K562 (cell line): ENCODE measurements around the gene RNF31. TPM values are rescaled to one million over a fixed set of nuclear protein-coding genes. Genes with fewer than 3 reads are reported as not detected.

Source experiments
- ETV1 ChIP-seq: fragments of 450-650 bp; conservative IDR thresholded peaks from 2 replicates; pipeline ENCODE4 v1.6.1; 2016; ENCODE audit warnings: missing genetic modification characterization, control low read depth, low read depth, missing compliant biosample characterization
- ETV5 ChIP-seq: sonication (generic); formaldehyde crosslinking; IDR thresholded peaks from 2 replicates; pipeline ENCODE4 v1.4.0; 2020; ENCODE audit warnings: low read depth, mild to moderate bottlenecking, missing genetic modification reagents
- ETV6 ChIP-seq, 3 experiments: fragments of 150-350 bp in 1 of 3; sonication (generic) in 1 of 3; formaldehyde crosslinking in 1 of 3; IDR thresholded peaks; 2 replicates each; pipeline versions ENCODE4 v1.6.1 to v1.8.0; 2014 to 2022; ENCODE audit warnings: borderline replicate concordance in 2 of 3, low read depth in 2 of 3, antibody characterized with exemption in 1 of 3, low read length in 1 of 3, mild to moderate bottlenecking in 1 of 3, missing genetic modification reagents in 1 of 3
- GABPA ChIP-seq: fragments of 200-800 bp; sonication (Bioruptor generic); conservative IDR thresholded peaks from 2 replicates; pipeline ENCODE4 v1.6.1; 2016; ENCODE audit warnings: low read depth, missing genetic modification characterization, missing compliant biosample characterization
- HDAC3 ChIP-seq: fragments of 450-650 bp; IDR thresholded peaks from 2 replicates; pipeline ENCODE4 v1.6.1; 2018; ENCODE audit warnings: borderline replicate concordance, mild to moderate bottlenecking, moderate library complexity; ENCODE audit not compliant: partially characterized antibody
- HSF4 ChIP-seq: fragments of 250-450 bp; sonication (Bioruptor Pico); IDR thresholded peaks from 2 replicates; pipeline ENCODE4 v2.1.2; 2022; ENCODE audit warnings: mild to moderate bottlenecking, moderate library complexity, borderline replicate concordance
- IFI16 ChIP-seq: fragments of 250-450 bp; sonication (Bioruptor Pico); IDR thresholded peaks from 2 replicates; pipeline ENCODE4 v2.1.2; 2022; ENCODE audit warnings: mild to moderate bottlenecking, inconsistent platforms
- KLF13 ChIP-seq: fragments of 450-650 bp; IDR thresholded peaks from 2 replicates; pipeline ENCODE4 v1.6.1; 2016; ENCODE audit warnings: missing genetic modification characterization, low read depth, mild to moderate bottlenecking, missing compliant biosample characterization, moderate library complexity, borderline replicate concordance
- MTF1 ChIP-seq: fragments of 250-450 bp; sonication (Bioruptor Pico); IDR thresholded peaks from 2 replicates; pipeline ENCODE4 v1.9.0; 2021; ENCODE audit warnings: moderate library complexity, mild to moderate bottlenecking, inconsistent platforms, borderline replicate concordance
- MYC ChIP-seq, 2 experiments: fragments of 250-450 bp in 1 of 2; sonication (Bioruptor Pico) in 1 of 2; IDR thresholded peaks; 2 replicates each; pipeline versions ENCODE4 v1.5.1 to v1.6.1; 2012 to 2021; ENCODE audit warnings: low read depth in 2 of 2, borderline replicate concordance in 1 of 2, improper control_type of control experiment in 1 of 2, low read length in 1 of 2, mild to moderate bottlenecking in 1 of 2, moderate library complexity in 1 of 2
- NR4A1 ChIP-seq, 2 experiments: fragments of 250-450 bp in 1 of 2; fragments of 450-650 bp in 1 of 2; sonication (Bioruptor Pico) in 1 of 2; IDR thresholded peaks; 2 replicates each; pipeline versions ENCODE4 v1.4.0 to v1.6.1; 2016 to 2020; ENCODE audit warnings: mild to moderate bottlenecking in 2 of 2, missing compliant biosample characterization in 1 of 2, missing genetic modification characterization in 1 of 2, moderate library complexity in 1 of 2
- RUNX1 ChIP-seq: sonication (generic); IDR thresholded peaks from 2 replicates; pipeline ENCODE4 v1.6.1; 2016; ENCODE audit warnings: antibody characterized with exemption, low read depth
- SNRNP70 ChIP-seq: fragments of 200-400 bp; formaldehyde crosslinking; optimal IDR thresholded peaks from 2 replicates; pipeline ENCODE3; 2017; ENCODE audit warnings: low read depth, low read length
- ZKSCAN1 ChIP-seq: fragments of 150-350 bp; IDR thresholded peaks from 2 replicates; pipeline ENCODE4 v1.6.1; 2016; ENCODE audit warnings: low read depth, low read length
- ZNF143 ChIP-seq: sonication (generic); formaldehyde crosslinking; IDR thresholded peaks from 2 replicates; pipeline ENCODE4 v1.9.0; 2022; ENCODE audit warnings: mild to moderate bottlenecking, missing genetic modification reagents
- ZNF398 ChIP-seq: fragments of 250-450 bp; sonication (Bioruptor Pico); IDR thresholded peaks from 2 replicates; pipeline ENCODE4 v1.8.0; 2021; ENCODE audit warnings: moderate library complexity, mild to moderate bottlenecking, inconsistent platforms
- polyA plus RNA-seq, 8 experiments: library from polyadenylated mRNA; depleted of rRNA in 4 of 8; stranded (reverse) in 5 of 8; unstranded in 3 of 8; fragments of >200 nt; fragmentation: Nextera tagmentation in 2 of 8; fragmentation: Illumina TruSeq in 1 of 8; extraction: Ambion mirVana in 2 of 8; extraction: Trizol in 1 of 8; gene quantifications; 2 replicates each; pipeline versions ENCODE4 v1.2.1 to v1.2.3, GENCODE V29; 2011 to 2014; ENCODE audit warnings: inconsistent platforms in 1 of 8, missing spikeins in 1 of 8
- total RNA-seq, 7 experiments: library from RNA; depleted of rRNA in 6 of 7; stranded (reverse); fragments of >200 nt in 6 of 7; fragmentation: Illumina TruSeq in 2 of 7; extraction: Trizol in 2 of 7; gene quantifications; 2 replicates each; pipeline versions ENCODE4 v1.2.1 to v1.2.3, GENCODE V29; 2011 to 2021; ENCODE audit warnings: low replicate concordance in 1 of 7
- TF ChIP-seq, protein P1 (sequence below): fragments of 250-450 bp; sonication (Bioruptor Pico); IDR thresholded peaks from 2 replicates; pipeline ENCODE4 v1.6.1; 2021; ENCODE audit warnings: mild to moderate bottlenecking
- TF ChIP-seq, protein P2 (sequence below): fragments of 250-450 bp; sonication (Bioruptor Pico); IDR thresholded peaks from 2 replicates; pipeline ENCODE4 v1.5.0; 2020; ENCODE audit warnings: mild to moderate bottlenecking
- TF ChIP-seq, protein P3 (sequence below): fragments of 150-350 bp; conservative IDR thresholded peaks from 2 replicates; pipeline ENCODE4 v1.6.1; 2014; ENCODE audit warnings: low read length

The RNF31 gene
- total and polyA plus RNA-seq, 9 of the 15 experiments (the other 6 are each of a cell fraction or from before 2014, with no cell fraction given) = 3.1 to 47.6 (median 19.1) TPM

- TF ChIP-seq, protein P1, sequence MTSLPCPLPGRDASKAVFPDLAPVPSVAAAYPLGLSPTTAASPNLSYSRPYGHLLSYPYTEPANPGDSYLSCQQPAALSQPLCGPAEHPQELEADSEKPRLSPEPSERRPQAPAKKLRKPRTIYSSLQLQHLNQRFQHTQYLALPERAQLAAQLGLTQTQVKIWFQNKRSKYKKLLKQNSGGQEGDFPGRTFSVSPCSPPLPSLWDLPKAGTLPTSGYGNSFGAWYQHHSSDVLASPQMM = no peak
- TF ChIP-seq ETV5 (CRISPR knock-in tag) (peak; percentile 73; the same call in 1 of the 2 replicates), RUNX1 (no peak), IFI16 (no peak), ZKSCAN1 (0 out of 2 replicates have a peak, but pooled peaks have one; percentile 29), KLF13 (peak; percentile 94), SNRNP70 (no peak), HSF4 (no peak), MYC (IDR thresholded peaks at IDR 0.05; ENCODE audit: low read depth, low read length) (peak; percentile 98), MYC (CRISPR knock-in tag; IDR thresholded peaks at IDR 0.05; ENCODE audit: borderline replicate concordance, low read depth) (peak; percentile 92), NR4A1 (CRISPR knock-in tag; IDR thresholded peaks at IDR 0.05) (no peak), NR4A1 (tag; IDR thresholded peaks at IDR 0.05) (no peak), MTF1 (CRISPR knock-in tag) (no peak), ETV6 (IDR thresholded peaks at IDR 0.05; ENCODE audit: borderline replicate concordance in 1 of 2, low read depth in 2 of 2, low read length in 1 of 2) (no peak), ETV6 (CRISPR knock-in tag; IDR thresholded peaks at IDR 0.05; ENCODE audit: borderline replicate concordance) (no peak), ZNF398 (no peak), ZNF143 (no peak), HDAC3 (no peak), GABPA (peak; percentile 99), ETV1 (peak; percentile 92)
- TF ChIP-seq, protein P2, sequence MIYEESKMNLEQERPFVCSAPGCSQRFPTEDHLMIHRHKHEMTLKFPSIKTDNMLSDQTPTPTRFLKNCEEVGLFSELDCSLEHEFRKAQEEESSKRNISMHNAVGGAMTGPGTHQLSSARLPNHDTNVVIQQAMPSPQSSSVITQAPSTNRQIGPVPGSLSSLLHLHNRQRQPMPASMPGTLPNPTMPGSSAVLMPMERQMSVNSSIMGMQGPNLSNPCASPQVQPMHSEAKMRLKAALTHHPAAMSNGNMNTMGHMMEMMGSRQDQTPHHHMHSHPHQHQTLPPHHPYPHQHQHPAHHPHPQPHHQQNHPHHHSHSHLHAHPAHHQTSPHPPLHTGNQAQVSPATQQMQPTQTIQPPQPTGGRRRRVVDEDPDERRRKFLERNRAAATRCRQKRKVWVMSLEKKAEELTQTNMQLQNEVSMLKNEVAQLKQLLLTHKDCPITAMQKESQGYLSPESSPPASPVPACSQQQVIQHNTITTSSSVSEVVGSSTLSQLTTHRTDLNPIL (CRISPR knock-in tag) = no peak
- TF ChIP-seq, protein P3, sequence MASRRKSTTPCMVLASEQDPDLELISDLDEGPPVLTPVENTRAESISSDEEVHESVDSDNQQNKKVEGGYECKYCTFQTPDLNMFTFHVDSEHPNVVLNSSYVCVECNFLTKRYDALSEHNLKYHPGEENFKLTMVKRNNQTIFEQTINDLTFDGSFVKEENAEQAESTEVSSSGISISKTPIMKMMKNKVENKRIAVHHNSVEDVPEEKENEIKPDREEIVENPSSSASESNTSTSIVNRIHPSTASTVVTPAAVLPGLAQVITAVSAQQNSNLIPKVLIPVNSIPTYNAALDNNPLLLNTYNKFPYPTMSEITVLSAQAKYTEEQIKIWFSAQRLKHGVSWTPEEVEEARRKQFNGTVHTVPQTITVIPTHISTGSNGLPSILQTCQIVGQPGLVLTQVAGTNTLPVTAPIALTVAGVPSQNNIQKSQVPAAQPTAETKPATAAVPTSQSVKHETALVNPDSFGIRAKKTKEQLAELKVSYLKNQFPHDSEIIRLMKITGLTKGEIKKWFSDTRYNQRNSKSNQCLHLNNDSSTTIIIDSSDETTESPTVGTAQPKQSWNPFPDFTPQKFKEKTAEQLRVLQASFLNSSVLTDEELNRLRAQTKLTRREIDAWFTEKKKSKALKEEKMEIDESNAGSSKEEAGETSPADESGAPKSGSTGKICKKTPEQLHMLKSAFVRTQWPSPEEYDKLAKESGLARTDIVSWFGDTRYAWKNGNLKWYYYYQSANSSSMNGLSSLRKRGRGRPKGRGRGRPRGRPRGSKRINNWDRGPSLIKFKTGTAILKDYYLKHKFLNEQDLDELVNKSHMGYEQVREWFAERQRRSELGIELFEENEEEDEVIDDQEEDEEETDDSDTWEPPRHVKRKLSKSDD = peak; percentile 69; the same call in 1 of the 2 replicates
Observed at GRCh38 chr14:24188251-24189058, 41.2 kb downstream of the RNF31 start, which contains the start of gene IPO4 (continued).
